ENCODE measurements around the gene KCNMA1. TPM values are rescaled to one million over a fixed set of nuclear protein-coding genes. Genes with fewer than 3 reads are reported as not detected.

KCNMA1 gene
- total RNA-seq, 1 experiment from 2014 or later, result 0.70 TPM

DNA sequence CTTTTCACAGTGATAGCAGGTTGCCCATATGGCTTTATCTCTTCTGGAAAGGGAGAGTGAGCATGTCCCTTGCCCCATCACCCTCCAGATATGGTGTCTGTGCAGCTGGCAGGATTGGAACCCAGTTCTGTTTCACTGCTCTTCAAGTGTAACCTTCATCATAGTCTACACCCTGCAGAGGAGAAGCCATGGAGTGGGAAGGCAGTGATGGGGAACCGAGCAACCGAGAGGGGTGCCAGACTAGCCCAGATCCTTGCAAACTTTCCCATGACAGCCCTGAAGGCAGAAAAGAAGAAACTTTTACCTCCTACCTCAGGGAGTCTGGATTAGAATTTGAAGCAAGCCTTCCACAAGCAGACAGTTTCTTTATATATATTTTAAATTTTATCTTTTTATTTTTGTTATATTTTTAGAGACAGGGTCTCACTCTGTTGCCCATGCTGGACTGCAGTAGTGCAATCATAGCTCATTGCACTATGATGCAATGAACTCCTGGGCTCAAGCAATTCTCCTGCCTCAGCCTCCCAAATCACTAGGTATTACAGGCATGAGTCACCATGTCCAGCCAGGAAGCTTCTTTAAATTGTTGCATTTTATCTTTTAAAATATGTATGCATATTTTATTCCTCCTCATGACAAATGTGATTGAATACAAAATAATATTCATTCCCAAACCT is 133.3 kb downstream of the KCNMA1 start:
- no peaks in the 10 kb centered on the region for H3K27me3 ChIP-seq (ENCODE audit: insufficient read depth, low read depth)
- peaks cover 63% of the 10 kb centered on the region for H3K4me1 ChIP-seq (replicated peaks; ENCODE audit: insufficient read depth)
- no TSS peak for BruUV-seq (replicated peaks)
- H3K4me3 ChIP-seq, result no peak overlapping the region
- no peaks in the 10 kb centered on the region for H3K9me3 ChIP-seq (ENCODE audit: insufficient read depth, low read depth)
- H3K36me3 ChIP-seq (ENCODE audit: low read depth), result no peaks in the 10 kb centered on the region
- no peaks in the 10 kb centered on the region for H3K9me2 ChIP-seq (ENCODE audit: insufficient read depth)
- H3K27ac ChIP-seq, result peak overlapping the region; percentile 98
- TF ChIP-seq, protein P1, sequence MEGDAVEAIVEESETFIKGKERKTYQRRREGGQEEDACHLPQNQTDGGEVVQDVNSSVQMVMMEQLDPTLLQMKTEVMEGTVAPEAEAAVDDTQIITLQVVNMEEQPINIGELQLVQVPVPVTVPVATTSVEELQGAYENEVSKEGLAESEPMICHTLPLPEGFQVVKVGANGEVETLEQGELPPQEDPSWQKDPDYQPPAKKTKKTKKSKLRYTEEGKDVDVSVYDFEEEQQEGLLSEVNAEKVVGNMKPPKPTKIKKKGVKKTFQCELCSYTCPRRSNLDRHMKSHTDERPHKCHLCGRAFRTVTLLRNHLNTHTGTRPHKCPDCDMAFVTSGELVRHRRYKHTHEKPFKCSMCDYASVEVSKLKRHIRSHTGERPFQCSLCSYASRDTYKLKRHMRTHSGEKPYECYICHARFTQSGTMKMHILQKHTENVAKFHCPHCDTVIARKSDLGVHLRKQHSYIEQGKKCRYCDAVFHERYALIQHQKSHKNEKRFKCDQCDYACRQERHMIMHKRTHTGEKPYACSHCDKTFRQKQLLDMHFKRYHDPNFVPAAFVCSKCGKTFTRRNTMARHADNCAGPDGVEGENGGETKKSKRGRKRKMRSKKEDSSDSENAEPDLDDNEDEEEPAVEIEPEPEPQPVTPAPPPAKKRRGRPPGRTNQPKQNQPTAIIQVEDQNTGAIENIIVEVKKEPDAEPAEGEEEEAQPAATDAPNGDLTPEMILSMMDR (conservative IDR thresholded peaks at IDR 0.05), result no peak
- TF ChIP-seq EZH2 (IDR thresholded peaks at IDR 0.05; ENCODE audit: low read depth), result no peak
- H3K79me2 ChIP-seq (ENCODE audit: low read depth), result no peaks in the 10 kb centered on the region
- intact Hi-C loops (cut with micrococcal nuclease; ENCODE audit: unreplicated experiment), result loop anchor here (2.0 kb wide), 4 partner anchors 26 to 112 kb away; no protein-coding TSS in a partner anchor
- peaks cover 34% of the 10 kb centered on the region for H3F3A ChIP-seq (ENCODE audit: insufficient read depth, low read depth)
- CTCF ChIA-PET, result interaction anchor here (1.5 to 2.6 kb wide), 2 partner anchors 112 to 136 kb away, joined by 4 to 8 read pairs; no protein-coding TSS in a partner anchor
- POLR2A ChIA-PET (ENCODE audit: unreplicated experiment), result no interaction called here
- no peak overlapping the region for H2AFZ ChIP-seq
- peak overlapping the region; percentile 60 for H3K4me2 ChIP-seq
- no peaks in the 10 kb centered on the region for H4K20me1 ChIP-seq (ENCODE audit: insufficient read depth)
- no peak for DNase-seq

DNA sequence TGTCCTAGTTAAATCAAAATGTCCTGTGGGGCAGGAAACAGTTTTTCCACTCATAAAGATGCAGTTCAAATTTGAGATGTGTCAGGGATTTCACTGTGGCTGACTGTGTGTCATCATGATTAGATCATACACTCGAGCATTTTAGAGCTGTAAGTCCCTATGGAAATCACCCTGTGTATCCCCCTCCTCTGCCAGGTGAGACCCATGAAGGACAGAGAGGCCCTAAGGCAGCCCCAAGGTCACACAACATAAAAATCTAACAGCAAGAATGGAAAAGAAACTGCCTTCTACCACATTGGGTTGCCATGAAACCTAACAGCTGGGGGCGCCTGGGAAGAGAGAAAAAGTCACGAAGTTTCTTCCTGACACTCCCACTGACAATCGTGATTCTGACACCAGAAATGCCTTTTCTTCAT is 135.8 kb downstream of the KCNMA1 start:
- no peak overlapping the region for H2AFZ ChIP-seq
- POLR2A ChIA-PET (ENCODE audit: unreplicated experiment), result interaction anchor here (0.5 kb wide), 1 partner anchor 29 kb away, joined by 3 read pairs; no protein-coding TSS in a partner anchor
- TF ChIP-seq, protein P1 (conservative IDR thresholded peaks at IDR 0.05), result no peak
- no peak for TF ChIP-seq EZH2 (IDR thresholded peaks at IDR 0.05; ENCODE audit: low read depth)
- no peaks in the 10 kb centered on the region for H3K79me2 ChIP-seq (ENCODE audit: low read depth)
- CTCF ChIA-PET, result no interaction called here
- no peaks in the 10 kb centered on the region for H3K27me3 ChIP-seq (ENCODE audit: insufficient read depth, low read depth)
- no peaks in the 10 kb centered on the region for H3K9me3 ChIP-seq (ENCODE audit: insufficient read depth, low read depth)
- no peaks in the 10 kb centered on the region for H3K36me3 ChIP-seq (ENCODE audit: low read depth)
- H3F3A ChIP-seq (ENCODE audit: insufficient read depth, low read depth), result peaks cover 34% of the 10 kb centered on the region
- peaks cover 63% of the 10 kb centered on the region for H3K4me1 ChIP-seq (replicated peaks; ENCODE audit: insufficient read depth)
- no peak overlapping the region for H3K4me3 ChIP-seq
- H3K27ac ChIP-seq, result no peak overlapping the region
- H3K4me2 ChIP-seq, result no peak overlapping the region
- no peak for DNase-seq
- H4K20me1 ChIP-seq (ENCODE audit: insufficient read depth), result no peaks in the 10 kb centered on the region
- no peaks in the 10 kb centered on the region for H3K9me2 ChIP-seq (ENCODE audit: insufficient read depth)
- intact Hi-C loops (cut with micrococcal nuclease; ENCODE audit: unreplicated experiment), result no loop called here
- no TSS peak for BruUV-seq (replicated peaks)

DNA sequence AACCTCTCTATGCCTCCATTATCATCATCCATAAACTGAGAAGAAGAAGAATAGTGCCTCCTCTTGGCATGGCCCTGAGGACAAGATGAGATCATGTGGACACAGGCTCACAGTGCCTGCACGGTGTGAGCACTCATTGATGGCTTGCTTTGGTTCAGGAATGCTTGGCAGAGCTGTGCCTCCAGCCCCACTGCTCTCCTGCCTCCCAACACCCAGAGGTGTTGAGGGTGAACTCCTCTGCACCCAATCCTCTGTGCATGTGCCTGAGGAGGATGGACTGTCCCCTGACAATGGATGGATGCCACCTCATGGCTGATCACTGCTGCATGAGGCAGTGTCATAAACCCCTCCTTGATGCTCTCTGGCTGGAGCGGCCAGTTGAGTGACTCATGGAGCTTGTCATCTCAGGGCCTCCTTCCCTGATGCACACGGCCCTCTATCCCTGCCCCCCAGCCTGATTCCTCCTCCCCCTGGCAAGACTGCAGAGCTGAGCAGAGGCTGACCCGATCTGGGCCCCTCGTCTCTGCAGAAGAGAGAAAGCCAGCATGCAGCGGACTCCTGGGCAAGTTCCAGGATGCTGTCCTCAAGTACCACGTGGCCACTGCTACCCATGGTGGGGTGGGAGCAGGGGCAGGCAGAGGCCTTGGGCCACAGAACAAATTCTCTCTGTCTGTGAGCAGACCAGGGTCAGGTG is 136.3 kb downstream of the KCNMA1 start:
- Histone ChIP-seq H3K36me3 (ENCODE audit: low read depth) (no peaks in the 10 kb centered on the region), H3K4me1 (replicated peaks; ENCODE audit: insufficient read depth) (peaks cover 57% of the 10 kb centered on the region), H4K20me1 (ENCODE audit: insufficient read depth) (no peaks in the 10 kb centered on the region), H3K9me2 (ENCODE audit: insufficient read depth) (no peaks in the 10 kb centered on the region), H2AFZ (no peak overlapping the region), H3K4me3 (no peak overlapping the region), H3K4me2 (no peak overlapping the region), H3K27me3 (ENCODE audit: insufficient read depth, low read depth) (no peaks in the 10 kb centered on the region), H3K27ac (no peak overlapping the region), H3K9me3 (ENCODE audit: insufficient read depth, low read depth) (no peaks in the 10 kb centered on the region), H3K79me2 (ENCODE audit: low read depth) (no peaks in the 10 kb centered on the region), H3F3A (ENCODE audit: insufficient read depth, low read depth) (peaks cover 32% of the 10 kb centered on the region)
- intact Hi-C loops (cut with micrococcal nuclease; ENCODE audit: unreplicated experiment), result no loop called here
- BruUV-seq (replicated peaks), result no TSS peak
- no peak for DNase-seq
- TF ChIP-seq EZH2 (IDR thresholded peaks at IDR 0.05; ENCODE audit: low read depth), result no peak
- TF ChIP-seq, protein P1 (conservative IDR thresholded peaks at IDR 0.05), result no peak
- ChIA-PET CTCF (no interaction called here), POLR2A (ENCODE audit: unreplicated experiment) (no interaction called here)

Measured in PC-9 (cell line).